Keratinocyte (primary cell): ENCODE results near the gene APBB2. TPM values are rescaled to one million over a fixed set of nuclear protein-coding genes. Genes with fewer than 3 reads are reported as not detected.

Experiments
- DNase-seq: peaks from one replicate; pipeline ENCODE4 v3.0.0-alpha.2; 2011; ENCODE audit warnings: low read depth, missing footprints, low spot score
- FAIRE-seq: peaks from 2 replicates; lab custom pipeline; 2011; peaks lifted over from hg19 to GRCh38; lab: Jason Lieb, UNC
- H2AFZ ChIP-seq: 2 replicates; pipeline ENCODE4 v1.6.0; 2012; ENCODE audit warnings: low read length, control low read depth, inconsistent platforms; ENCODE audit not compliant: control insufficient read depth
- H3K27ac ChIP-seq: 2 replicates; pipeline ENCODE4 v1.5.1; 2011; ENCODE audit warnings: low read length; ENCODE audit not compliant: control insufficient read depth, insufficient read depth
- H3K27me3 ChIP-seq: 3 replicates; pipeline ENCODE4 v1.6.0; 2011; ENCODE audit warnings: low read length; ENCODE audit not compliant: control insufficient read depth, insufficient read depth; ENCODE audit errors: extremely low read depth
- H3K36me3 ChIP-seq, 2 experiments: 2 replicates in 1 of 2; 3 replicates in 1 of 2; pipeline ENCODE4 v1.5.1; 2011; ENCODE audit warnings: low read length in 2 of 2, mild to moderate bottlenecking in 1 of 2; ENCODE audit not compliant: control insufficient read depth in 2 of 2, insufficient read depth in 2 of 2; ENCODE audit errors: extremely low read depth in 1 of 2
- H3K4me1 ChIP-seq: 3 replicates; pipeline ENCODE4 v1.5.1; 2011; ENCODE audit warnings: low read length; ENCODE audit not compliant: control insufficient read depth, insufficient read depth; ENCODE audit errors: extremely low read depth
- H3K4me2 ChIP-seq: 3 replicates; pipeline ENCODE4 v1.6.0; 2011; ENCODE audit warnings: low read depth, low read length; ENCODE audit not compliant: control insufficient read depth, insufficient read depth; ENCODE audit errors: extremely low read depth
- H3K4me3 ChIP-seq, 3 experiments: fragments of 200-600 bp in 1 of 3; sonication (generic) in 1 of 3; 2 replicates in 2 of 3; 3 replicates in 1 of 3; pipeline ENCODE4 v1.5.1; 2011 to 2016; ENCODE audit warnings: low read length in 3 of 3, mild to moderate bottlenecking in 3 of 3, control low read depth in 2 of 3, inconsistent platforms in 1 of 3, low read depth in 1 of 3, mixed read lengths in 1 of 3, mixed run types in 1 of 3, moderate library complexity in 1 of 3; ENCODE audit not compliant: control insufficient read depth in 2 of 3, insufficient read depth in 2 of 3; ENCODE audit errors: extremely low read depth in 1 of 3
- H3K79me2 ChIP-seq: 2 replicates; pipeline ENCODE4 v1.6.0; 2012; ENCODE audit warnings: low read length; ENCODE audit not compliant: control insufficient read depth, insufficient read depth
- H3K9ac ChIP-seq: 3 replicates; pipeline ENCODE4 v1.6.0; 2011; ENCODE audit warnings: low read length; ENCODE audit not compliant: control insufficient read depth, insufficient read depth; ENCODE audit errors: extremely low read depth
- H3K9me1 ChIP-seq: 3 replicates; pipeline ENCODE4 v1.6.0; 2011; ENCODE audit warnings: low read length; ENCODE audit not compliant: control insufficient read depth, insufficient read depth; ENCODE audit errors: extremely low read depth
- H3K9me3 ChIP-seq: 2 replicates; pipeline ENCODE4 v1.5.1; 2012; ENCODE audit warnings: low read depth, low read length; ENCODE audit not compliant: control insufficient read depth
- H4K20me1 ChIP-seq: 3 replicates; pipeline ENCODE4 v1.6.0; 2011; ENCODE audit warnings: low read length; ENCODE audit not compliant: control insufficient read depth, insufficient read depth; ENCODE audit errors: extremely low read depth
- EZH2 ChIP-seq: IDR thresholded peaks from one replicate; pipeline ENCODE4 v1.6.1; 2012; ENCODE audit warnings: inconsistent platforms, mild to moderate bottlenecking, low read length, moderate library complexity
- dilution Hi-C: fragments of 300-500 bp; cut with MboI; formaldehyde crosslinking; loops from one replicate; pipeline ENCODE4 v1.7.0; 2020; ENCODE audit warnings: low sequenced_read_pairs; ENCODE audit not compliant: extremely low pct_ligation_motif_present
- polyA plus RNA-seq, 5 experiments: library from polyadenylated mRNA; depleted of rRNA in 3 of 5; stranded (reverse) in 3 of 5; stranded (forward) in 1 of 5; unstranded in 1 of 5; fragments of >200 nt; gene quantifications; 1 replicate in 1 of 5; 2 replicates in 3 of 5; 3 replicates in 1 of 5; pipeline versions ENCODE4 v1.2.1 to v1.2.3, GENCODE V29; 2011 to 2012; ENCODE audit warnings: missing spikeins in 2 of 5, low read depth in 1 of 5, low replicate concordance in 1 of 5
- TF ChIP-seq, protein P1 (sequence below), 3 experiments: IDR thresholded peaks in 1 of 3; conservative IDR thresholded peaks in 1 of 3; optimal IDR thresholded peaks in 1 of 3; 2 replicates in 2 of 3; 3 replicates in 1 of 3; pipeline versions ENCODE3 to v1.5.1; 2011; ENCODE audit warnings: low read length in 3 of 3, mild to moderate bottlenecking in 3 of 3, moderate library complexity in 2 of 3, control low read depth in 1 of 3, inconsistent platforms in 1 of 3; ENCODE audit not compliant: insufficient read depth in 2 of 3; ENCODE audit errors: extremely low read depth in 1 of 3

Gene APBB2
- polyA plus RNA-seq, 1 donor (not counting 4 experiments of a cell fraction or from before 2014, with no cell fraction given), result 57.3 TPM

DNA sequence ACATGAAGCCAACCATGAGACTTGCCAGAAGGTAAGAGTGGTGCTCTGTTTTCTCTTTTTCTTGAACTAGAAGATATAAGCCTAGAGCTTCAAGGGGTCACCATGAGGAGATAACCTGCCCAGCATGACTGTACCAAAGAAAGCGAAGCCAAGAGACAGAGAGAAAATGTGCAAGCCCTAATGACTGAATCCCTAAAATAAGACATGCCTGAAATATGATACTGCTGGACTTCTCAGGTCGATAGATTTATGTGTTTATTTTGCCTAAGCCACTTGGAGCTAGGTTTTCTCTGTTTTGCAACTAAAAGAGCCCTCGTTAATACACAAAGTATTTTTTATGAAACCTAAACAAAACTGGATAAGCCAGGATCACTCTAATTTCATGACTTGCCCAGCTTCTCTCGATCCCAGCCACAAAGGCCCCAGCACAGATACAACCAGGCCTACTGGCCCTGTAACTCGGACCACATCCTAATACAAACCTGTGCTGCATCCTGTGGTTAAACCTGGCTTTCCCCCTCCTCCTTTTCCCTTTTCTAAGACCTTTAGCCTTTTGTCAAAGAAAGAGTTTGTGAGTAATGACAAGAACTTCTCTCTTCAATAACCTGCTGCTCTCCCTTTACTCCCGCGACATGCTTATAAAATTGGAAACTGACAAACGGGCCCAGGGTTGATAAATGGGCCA is 185.8 kb downstream of the APBB2 start:
- H3K4me3 ChIP-seq, result no peak overlapping the region
- H3K27ac ChIP-seq, result no peak overlapping the region
- peaks cover 12% of the 10 kb centered on the region for H3K79me2 ChIP-seq
- H3K9me3 ChIP-seq, result peaks cover 15% of the 10 kb centered on the region
- no peak for FAIRE-seq
- TF ChIP-seq, protein P1, sequence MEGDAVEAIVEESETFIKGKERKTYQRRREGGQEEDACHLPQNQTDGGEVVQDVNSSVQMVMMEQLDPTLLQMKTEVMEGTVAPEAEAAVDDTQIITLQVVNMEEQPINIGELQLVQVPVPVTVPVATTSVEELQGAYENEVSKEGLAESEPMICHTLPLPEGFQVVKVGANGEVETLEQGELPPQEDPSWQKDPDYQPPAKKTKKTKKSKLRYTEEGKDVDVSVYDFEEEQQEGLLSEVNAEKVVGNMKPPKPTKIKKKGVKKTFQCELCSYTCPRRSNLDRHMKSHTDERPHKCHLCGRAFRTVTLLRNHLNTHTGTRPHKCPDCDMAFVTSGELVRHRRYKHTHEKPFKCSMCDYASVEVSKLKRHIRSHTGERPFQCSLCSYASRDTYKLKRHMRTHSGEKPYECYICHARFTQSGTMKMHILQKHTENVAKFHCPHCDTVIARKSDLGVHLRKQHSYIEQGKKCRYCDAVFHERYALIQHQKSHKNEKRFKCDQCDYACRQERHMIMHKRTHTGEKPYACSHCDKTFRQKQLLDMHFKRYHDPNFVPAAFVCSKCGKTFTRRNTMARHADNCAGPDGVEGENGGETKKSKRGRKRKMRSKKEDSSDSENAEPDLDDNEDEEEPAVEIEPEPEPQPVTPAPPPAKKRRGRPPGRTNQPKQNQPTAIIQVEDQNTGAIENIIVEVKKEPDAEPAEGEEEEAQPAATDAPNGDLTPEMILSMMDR (optimal IDR thresholded peaks at IDR 0.05 in 1 of 3, IDR thresholded peaks at IDR 0.05 in 1 of 3, conservative IDR thresholded peaks at IDR 0.05 in 1 of 3; ENCODE audit: extremely low read depth in 1 of 3, insufficient read depth in 2 of 3, low read length in 3 of 3), result no peak
- TF ChIP-seq EZH2, result no peak
- no peaks in the 10 kb centered on the region for H4K20me1 ChIP-seq
- no peaks in the 10 kb centered on the region for H3K9me1 ChIP-seq
- H3K9ac ChIP-seq, result no peak overlapping the region
- H3K4me1 ChIP-seq, result peaks cover 4% of the 10 kb centered on the region
- no peak overlapping the region for H2AFZ ChIP-seq
- H3K27me3 ChIP-seq, result no peaks in the 10 kb centered on the region
- H3K36me3 ChIP-seq, result peaks cover 9% of the 10 kb centered on the region in 2 experiments
- dilution Hi-C loops, result no loop called here
- DNase-seq, result no peak
- no peak overlapping the region for H3K4me2 ChIP-seq

DNA sequence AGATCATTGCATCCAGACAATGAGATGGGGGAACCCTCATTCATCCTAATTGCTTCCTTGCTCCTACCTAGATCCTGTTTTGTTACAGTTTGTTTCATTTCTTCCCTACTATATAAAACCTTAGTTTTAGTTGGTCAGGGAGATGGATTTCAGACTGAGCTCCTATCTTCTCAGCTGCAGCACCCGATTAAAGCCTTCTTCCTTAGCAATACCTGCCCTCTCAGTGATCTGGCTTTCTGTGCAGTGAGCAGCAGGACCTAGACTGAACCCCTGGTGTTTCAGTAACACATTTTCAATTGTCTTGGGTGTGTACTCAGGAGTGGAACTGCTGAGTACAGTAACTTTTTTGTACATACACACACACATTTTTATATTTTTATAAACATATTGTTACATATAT is 187.4 kb downstream of the APBB2 start:
- Histone ChIP-seq H3K9me3 (peaks cover 15% of the 10 kb centered on the region), H3K4me3 (no peak overlapping the region), H3K79me2 (peaks cover 12% of the 10 kb centered on the region), H3K4me2 (no peak overlapping the region), H3K27me3 (no peaks in the 10 kb centered on the region), H3K4me1 (peaks cover 4% of the 10 kb centered on the region), H3K27ac (no peak overlapping the region), H2AFZ (no peak overlapping the region), H3K9me1 (no peaks in the 10 kb centered on the region), H3K36me3 (peaks cover 9 to 11% of the 10 kb centered on the region in 2 experiments), H4K20me1 (no peaks in the 10 kb centered on the region), H3K9ac (no peak overlapping the region)
- dilution Hi-C loops, result no loop called here
- no peak for TF ChIP-seq EZH2
- TF ChIP-seq, protein P1 (optimal IDR thresholded peaks at IDR 0.05 in 1 of 3, IDR thresholded peaks at IDR 0.05 in 1 of 3, conservative IDR thresholded peaks at IDR 0.05 in 1 of 3; ENCODE audit: extremely low read depth in 1 of 3, insufficient read depth in 2 of 3, low read length in 3 of 3), result no peak
- DNase-seq (no peak), FAIRE-seq (no peak)
